Endothelial cell (in vitro differentiated cells): ENCODE measurements around the gene TMEM108. TPM values are rescaled to one million over a fixed set of nuclear protein-coding genes. Genes with fewer than 3 reads are reported as not detected.

Experiments
- DNase-seq: peaks from one replicate; pipeline ENCODE4 v3.0.0; 2021; ENCODE audit warnings: low spot score
- H3K27ac Mint-ChIP-seq: one replicate; pipeline ENCODE4 v1.8.0; 2021; ENCODE audit warnings: mixed read lengths, inconsistent platforms; ENCODE audit not compliant: unreplicated experiment
- H3K27me3 Mint-ChIP-seq: one replicate; pipeline ENCODE4 v1.8.0; 2021; ENCODE audit warnings: mild to moderate bottlenecking, moderate library complexity, mixed read lengths, inconsistent platforms; ENCODE audit not compliant: unreplicated experiment
- H3K36me3 Mint-ChIP-seq: one replicate; pipeline ENCODE4 v1.8.0; 2021; ENCODE audit warnings: mild to moderate bottlenecking, low read depth, mixed read lengths, inconsistent platforms; ENCODE audit not compliant: unreplicated experiment
- H3K4me1 Mint-ChIP-seq: one replicate; pipeline ENCODE4 v1.8.0; 2021; ENCODE audit warnings: mild to moderate bottlenecking, mixed read lengths, inconsistent platforms; ENCODE audit not compliant: unreplicated experiment
- H3K4me3 Mint-ChIP-seq: one replicate; pipeline ENCODE4 v1.8.0; 2021; ENCODE audit warnings: mild to moderate bottlenecking, mixed read lengths, inconsistent platforms; ENCODE audit not compliant: unreplicated experiment
- H3K9me3 Mint-ChIP-seq: one replicate; pipeline ENCODE4 v1.8.0; 2021; ENCODE audit warnings: mixed read lengths, inconsistent platforms; ENCODE audit not compliant: unreplicated experiment
- total RNA-seq: library from RNA; stranded (reverse); fragmentation: NEBNext Ultra II Directional; extraction: Animal tissue kit (Norgen Biotek cat#: 25700); gene quantifications from one replicate; pipeline ENCODE4 v1.2.1, GENCODE V29; 2021; ENCODE audit not compliant: unreplicated experiment
- TF ChIP-seq, protein P1 (sequence below): fragments of 200-600 bp; sonication (generic); IDR thresholded peaks from one replicate; pipeline ENCODE4 v1.5.0; 2021; ENCODE audit warnings: antibody characterized with exemption; ENCODE audit not compliant: unreplicated experiment

Gene TMEM108
- total RNA-seq, 1 donor from 2014 or later, result 14.2 TPM

- H3K27me3 Mint-ChIP-seq, result peaks cover 4% of the 10 kb centered on the region
- peaks cover 12% of the 10 kb centered on the region for H3K4me1 Mint-ChIP-seq
- DNase-seq, result no peak
- no peaks in the 10 kb centered on the region for H3K9me3 Mint-ChIP-seq
- H3K4me3 Mint-ChIP-seq, result no peak overlapping the region
- H3K36me3 Mint-ChIP-seq, result peaks cover 7% of the 10 kb centered on the region
- H3K27ac Mint-ChIP-seq, result no peak overlapping the region
- TF ChIP-seq, protein P1, sequence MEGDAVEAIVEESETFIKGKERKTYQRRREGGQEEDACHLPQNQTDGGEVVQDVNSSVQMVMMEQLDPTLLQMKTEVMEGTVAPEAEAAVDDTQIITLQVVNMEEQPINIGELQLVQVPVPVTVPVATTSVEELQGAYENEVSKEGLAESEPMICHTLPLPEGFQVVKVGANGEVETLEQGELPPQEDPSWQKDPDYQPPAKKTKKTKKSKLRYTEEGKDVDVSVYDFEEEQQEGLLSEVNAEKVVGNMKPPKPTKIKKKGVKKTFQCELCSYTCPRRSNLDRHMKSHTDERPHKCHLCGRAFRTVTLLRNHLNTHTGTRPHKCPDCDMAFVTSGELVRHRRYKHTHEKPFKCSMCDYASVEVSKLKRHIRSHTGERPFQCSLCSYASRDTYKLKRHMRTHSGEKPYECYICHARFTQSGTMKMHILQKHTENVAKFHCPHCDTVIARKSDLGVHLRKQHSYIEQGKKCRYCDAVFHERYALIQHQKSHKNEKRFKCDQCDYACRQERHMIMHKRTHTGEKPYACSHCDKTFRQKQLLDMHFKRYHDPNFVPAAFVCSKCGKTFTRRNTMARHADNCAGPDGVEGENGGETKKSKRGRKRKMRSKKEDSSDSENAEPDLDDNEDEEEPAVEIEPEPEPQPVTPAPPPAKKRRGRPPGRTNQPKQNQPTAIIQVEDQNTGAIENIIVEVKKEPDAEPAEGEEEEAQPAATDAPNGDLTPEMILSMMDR, result no peak
Observed at GRCh38 chr3:133208184-133208583, 170.0 kb downstream of the TMEM108 start.

GRCh38 chr3:133209871-133210550, 171.8 kb downstream of the TMEM108 start:
- no peaks in the 10 kb centered on the region for H3K9me3 Mint-ChIP-seq
- no peak overlapping the region for H3K4me3 Mint-ChIP-seq
- DNase-seq, result no peak
- H3K27ac Mint-ChIP-seq, result no peak overlapping the region
- H3K36me3 Mint-ChIP-seq, result peaks cover 5% of the 10 kb centered on the region
- TF ChIP-seq, protein P1, result no peak
- peaks cover 12% of the 10 kb centered on the region for H3K4me1 Mint-ChIP-seq
- peaks cover 2% of the 10 kb centered on the region for H3K27me3 Mint-ChIP-seq

- TF ChIP-seq, protein P1, result no peak
- H3K36me3 Mint-ChIP-seq, result peaks cover 3% of the 10 kb centered on the region
- H3K27me3 Mint-ChIP-seq, result no peaks in the 10 kb centered on the region
- DNase-seq, result no peak
- H3K4me1 Mint-ChIP-seq, result peaks cover 10% of the 10 kb centered on the region
- no peak overlapping the region for H3K4me3 Mint-ChIP-seq
- no peaks in the 10 kb centered on the region for H3K9me3 Mint-ChIP-seq
- no peak overlapping the region for H3K27ac Mint-ChIP-seq
Observed at GRCh38 chr3:133210656-133211055, 172.5 kb downstream of the TMEM108 start.

- Mint-ChIP-seq H3K27ac (no peak overlapping the region), H3K27me3 (no peaks in the 10 kb centered on the region), H3K9me3 (no peaks in the 10 kb centered on the region), H3K4me3 (no peak overlapping the region), H3K36me3 (peaks cover 3% of the 10 kb centered on the region), H3K4me1 (peaks cover 9% of the 10 kb centered on the region)
- TF ChIP-seq, protein P1, result no peak
- no peak for DNase-seq
Observed at GRCh38 chr3:133211449-133211848, 173.3 kb downstream of the TMEM108 start.

- Mint-ChIP-seq H3K36me3 (peaks cover 3% of the 10 kb centered on the region), H3K9me3 (no peaks in the 10 kb centered on the region), H3K27me3 (no peaks in the 10 kb centered on the region), H3K4me3 (no peak overlapping the region), H3K27ac (no peak overlapping the region), H3K4me1 (peaks cover 9% of the 10 kb centered on the region)
- DNase-seq, result no peak
- TF ChIP-seq, protein P1, result no peak
Observed at GRCh38 chr3:133211856-133212255, 173.7 kb downstream of the TMEM108 start.
